Measurements from ENCODE around the gene DHCR24. TPM values are rescaled to one million over a fixed set of nuclear protein-coding genes. Genes with fewer than 3 reads are reported as not detected.

DHCR24 gene
- total and polyA plus RNA-seq, 2 of the 13 experiments (the other 11 are each of a cell fraction or from before 2014, with no cell fraction given), result 374 to 448 TPM

DNA sequence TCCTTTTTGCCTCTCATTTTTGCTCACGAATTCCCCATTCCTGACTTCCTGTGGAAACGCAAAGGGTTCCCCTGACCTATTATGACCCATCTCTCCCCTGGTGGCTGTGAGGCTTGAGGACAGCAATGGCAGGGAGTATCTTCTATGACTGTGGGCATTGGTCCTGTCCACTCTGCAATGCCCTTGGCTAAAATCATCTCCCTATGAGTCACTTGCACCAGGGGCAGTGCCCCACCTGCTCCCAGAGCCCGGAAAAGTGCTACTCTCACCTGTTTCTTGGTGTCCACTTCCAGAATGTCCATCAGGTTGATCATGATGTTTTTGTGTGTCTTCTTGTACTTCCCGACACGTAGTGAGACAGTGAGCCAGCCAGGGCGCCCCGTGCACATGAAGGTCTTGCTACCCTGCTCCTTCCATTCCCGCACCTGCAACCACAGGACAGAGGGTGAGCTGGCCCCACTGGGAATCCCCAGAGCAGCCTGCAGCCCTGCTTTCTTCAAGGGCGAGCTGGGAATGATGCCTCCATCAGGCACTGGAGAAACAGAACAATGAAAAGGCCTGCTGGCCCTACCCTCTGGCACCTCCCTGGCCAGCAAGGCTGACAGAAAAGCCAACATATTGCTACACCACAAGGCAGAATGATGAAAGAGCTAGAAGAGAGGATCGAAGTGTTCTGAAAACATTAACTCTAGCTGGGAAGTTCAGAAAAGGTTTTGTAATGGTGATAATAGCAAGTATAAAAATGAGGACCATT lies 3.5 kb downstream of the DHCR24 start (continued):
- TF ChIP-seq, protein P1, sequence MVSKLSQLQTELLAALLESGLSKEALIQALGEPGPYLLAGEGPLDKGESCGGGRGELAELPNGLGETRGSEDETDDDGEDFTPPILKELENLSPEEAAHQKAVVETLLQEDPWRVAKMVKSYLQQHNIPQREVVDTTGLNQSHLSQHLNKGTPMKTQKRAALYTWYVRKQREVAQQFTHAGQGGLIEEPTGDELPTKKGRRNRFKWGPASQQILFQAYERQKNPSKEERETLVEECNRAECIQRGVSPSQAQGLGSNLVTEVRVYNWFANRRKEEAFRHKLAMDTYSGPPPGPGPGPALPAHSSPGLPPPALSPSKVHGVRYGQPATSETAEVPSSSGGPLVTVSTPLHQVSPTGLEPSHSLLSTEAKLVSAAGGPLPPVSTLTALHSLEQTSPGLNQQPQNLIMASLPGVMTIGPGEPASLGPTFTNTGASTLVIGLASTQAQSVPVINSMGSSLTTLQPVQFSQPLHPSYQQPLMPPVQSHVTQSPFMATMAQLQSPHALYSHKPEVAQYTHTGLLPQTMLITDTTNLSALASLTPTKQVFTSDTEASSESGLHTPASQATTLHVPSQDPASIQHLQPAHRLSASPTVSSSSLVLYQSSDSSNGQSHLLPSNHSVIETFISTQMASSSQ (IDR thresholded peaks at IDR 0.05; ENCODE audit: low read depth), result peak; percentile 38; the same call in 1 of the 2 replicates
- TF ChIP-seq, protein P1 (CRISPR knock-in tag; IDR thresholded peaks at IDR 0.05; ENCODE audit: borderline replicate concordance), result peak; percentile 32; the same call in 1 of the 2 replicates
- TF ChIP-seq HINFP (CRISPR knock-in tag; IDR thresholded peaks at IDR 0.05; ENCODE audit: low read depth) (no peak), ZNF431 (CRISPR knock-in tag; IDR thresholded peaks at IDR 0.05; ENCODE audit: borderline replicate concordance, low read depth) (no peak), CREB1 (IDR thresholded peaks at IDR 0.05) (no peak), CREB1 (CRISPR knock-in tag; IDR thresholded peaks at IDR 0.05) (no peak), MAFG (CRISPR knock-in tag; IDR thresholded peaks at IDR 0.05) (no peak), KLF16 (CRISPR knock-in tag; IDR thresholded peaks at IDR 0.05) (peak in 1 of 2 experiments; percentile 61; a peak in 1 of 4 replicates), MXD4 (CRISPR knock-in tag; IDR thresholded peaks at IDR 0.05) (no peak), MEF2D (CRISPR knock-in tag; IDR thresholded peaks at IDR 0.05) (no peak), STAT5B (CRISPR knock-in tag; IDR thresholded peaks at IDR 0.05) (no peak), ZNF574 (CRISPR knock-in tag; IDR thresholded peaks at IDR 0.05) (no peak), PAX8 (CRISPR knock-in tag; IDR thresholded peaks at IDR 0.05; ENCODE audit: borderline replicate concordance) (no peak), ZNF75D (CRISPR knock-in tag; IDR thresholded peaks at IDR 0.05; ENCODE audit: borderline replicate concordance) (no peak), ZNF264 (CRISPR knock-in tag; IDR thresholded peaks at IDR 0.05) (no peak; the same call in 1 of the 2 replicates), HCFC1 (IDR thresholded peaks at IDR 0.05; ENCODE audit: low read depth, low read length) (no peak), CHD4 (IDR thresholded peaks at IDR 0.05; ENCODE audit: borderline replicate concordance, low read length) (no peak)
- TF ChIP-seq, protein P2, sequence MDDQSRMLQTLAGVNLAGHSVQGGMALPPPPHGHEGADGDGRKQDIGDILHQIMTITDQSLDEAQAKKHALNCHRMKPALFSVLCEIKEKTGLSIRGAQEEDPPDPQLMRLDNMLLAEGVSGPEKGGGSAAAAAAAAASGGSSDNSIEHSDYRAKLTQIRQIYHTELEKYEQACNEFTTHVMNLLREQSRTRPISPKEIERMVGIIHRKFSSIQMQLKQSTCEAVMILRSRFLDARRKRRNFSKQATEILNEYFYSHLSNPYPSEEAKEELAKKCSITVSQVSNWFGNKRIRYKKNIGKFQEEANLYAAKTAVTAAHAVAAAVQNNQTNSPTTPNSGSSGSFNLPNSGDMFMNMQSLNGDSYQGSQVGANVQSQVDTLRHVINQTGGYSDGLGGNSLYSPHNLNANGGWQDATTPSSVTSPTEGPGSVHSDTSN (CRISPR knock-in tag; IDR thresholded peaks at IDR 0.05; ENCODE audit: borderline replicate concordance), result no peak
- TF ChIP-seq, protein P3, sequence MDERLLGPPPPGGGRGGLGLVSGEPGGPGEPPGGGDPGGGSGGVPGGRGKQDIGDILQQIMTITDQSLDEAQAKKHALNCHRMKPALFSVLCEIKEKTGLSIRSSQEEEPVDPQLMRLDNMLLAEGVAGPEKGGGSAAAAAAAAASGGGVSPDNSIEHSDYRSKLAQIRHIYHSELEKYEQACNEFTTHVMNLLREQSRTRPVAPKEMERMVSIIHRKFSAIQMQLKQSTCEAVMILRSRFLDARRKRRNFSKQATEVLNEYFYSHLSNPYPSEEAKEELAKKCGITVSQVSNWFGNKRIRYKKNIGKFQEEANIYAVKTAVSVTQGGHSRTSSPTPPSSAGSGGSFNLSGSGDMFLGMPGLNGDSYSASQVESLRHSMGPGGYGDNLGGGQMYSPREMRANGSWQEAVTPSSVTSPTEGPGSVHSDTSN (CRISPR knock-in tag; IDR thresholded peaks at IDR 0.05), result peak; percentile 36; the same call in 1 of the 2 replicates

Data from HepG2 (cell line).